ENCODE data around the gene CTDSPL.

GRCh38 chr3:37826502-37826901 is 35.2 kb upstream of the CTDSPL start:
- TF ChIP-seq POLR2AphosphoS5 (IDR thresholded peaks at IDR 0.05; ENCODE audit: borderline replicate concordance, low read depth, low read length) (no peak), EZH2 (IDR thresholded peaks at IDR 0.05) (no peak)
